GM23248 (cell line): ENCODE data around the gene ADGRL3.

Experiments used
- EZH2 ChIP-seq: fragments of 200-600 bp; sonication (generic); IDR thresholded peaks from 2 replicates; pipeline ENCODE4 v1.6.1; 2018; ENCODE audit warnings: antibody characterized with exemption, mild to moderate bottlenecking; ENCODE audit not compliant: insufficient read depth, poor library complexity, severe bottlenecking
- EZH2phosphoT487 ChIP-seq: fragments of 200-600 bp; sonication (generic); IDR thresholded peaks from 2 replicates; pipeline ENCODE4 v1.6.1; 2018; ENCODE audit warnings: antibody characterized with exemption, moderate library complexity, mild to moderate bottlenecking, low read depth; ENCODE audit not compliant: insufficient read depth

- TF ChIP-seq EZH2phosphoT487, result no peak
- no peak for TF ChIP-seq EZH2
Measured at GRCh38 chr4:62004881-62005280, 804.8 kb downstream of the ADGRL3 start.
